HG02623 (cell line): ENCODE results near the gene NBPF12.
"Not testable (repeated sequence)": the region's sequence is repeated elsewhere in the genome, so short reads cannot be mapped to it uniquely, and the experiment has no call there.

ENCODE experiments used
- ATAC-seq: cut with Tn5 transposase; IDR thresholded peaks from one replicate; pipeline ENCODE4 v1.9.1; 2021; ENCODE audit warnings: moderate library complexity; ENCODE audit not compliant: unreplicated experiment

NBPF12 gene, protein sequence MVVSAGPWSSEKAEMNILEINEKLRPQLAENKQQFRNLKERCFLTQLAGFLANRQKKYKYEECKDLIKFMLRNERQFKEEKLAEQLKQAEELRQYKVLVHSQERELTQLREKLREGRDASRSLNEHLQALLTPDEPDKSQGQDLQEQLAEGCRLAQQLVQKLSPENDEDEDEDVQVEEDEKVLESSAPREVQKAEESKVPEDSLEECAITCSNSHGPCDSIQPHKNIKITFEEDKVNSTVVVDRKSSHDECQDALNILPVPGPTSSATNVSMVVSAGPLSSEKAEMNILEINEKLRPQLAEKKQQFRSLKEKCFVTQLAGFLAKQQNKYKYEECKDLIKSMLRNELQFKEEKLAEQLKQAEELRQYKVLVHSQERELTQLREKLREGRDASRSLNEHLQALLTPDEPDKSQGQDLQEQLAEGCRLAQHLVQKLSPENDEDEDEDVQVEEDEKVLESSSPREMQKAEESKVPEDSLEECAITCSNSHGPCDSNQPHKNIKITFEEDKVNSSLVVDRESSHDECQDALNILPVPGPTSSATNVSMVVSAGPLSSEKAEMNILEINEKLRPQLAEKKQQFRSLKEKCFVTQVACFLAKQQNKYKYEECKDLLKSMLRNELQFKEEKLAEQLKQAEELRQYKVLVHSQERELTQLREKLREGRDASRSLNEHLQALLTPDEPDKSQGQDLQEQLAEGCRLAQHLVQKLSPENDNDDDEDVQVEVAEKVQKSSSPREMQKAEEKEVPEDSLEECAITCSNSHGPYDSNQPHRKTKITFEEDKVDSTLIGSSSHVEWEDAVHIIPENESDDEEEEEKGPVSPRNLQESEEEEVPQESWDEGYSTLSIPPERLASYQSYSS (N-terminal part only)

DNA sequence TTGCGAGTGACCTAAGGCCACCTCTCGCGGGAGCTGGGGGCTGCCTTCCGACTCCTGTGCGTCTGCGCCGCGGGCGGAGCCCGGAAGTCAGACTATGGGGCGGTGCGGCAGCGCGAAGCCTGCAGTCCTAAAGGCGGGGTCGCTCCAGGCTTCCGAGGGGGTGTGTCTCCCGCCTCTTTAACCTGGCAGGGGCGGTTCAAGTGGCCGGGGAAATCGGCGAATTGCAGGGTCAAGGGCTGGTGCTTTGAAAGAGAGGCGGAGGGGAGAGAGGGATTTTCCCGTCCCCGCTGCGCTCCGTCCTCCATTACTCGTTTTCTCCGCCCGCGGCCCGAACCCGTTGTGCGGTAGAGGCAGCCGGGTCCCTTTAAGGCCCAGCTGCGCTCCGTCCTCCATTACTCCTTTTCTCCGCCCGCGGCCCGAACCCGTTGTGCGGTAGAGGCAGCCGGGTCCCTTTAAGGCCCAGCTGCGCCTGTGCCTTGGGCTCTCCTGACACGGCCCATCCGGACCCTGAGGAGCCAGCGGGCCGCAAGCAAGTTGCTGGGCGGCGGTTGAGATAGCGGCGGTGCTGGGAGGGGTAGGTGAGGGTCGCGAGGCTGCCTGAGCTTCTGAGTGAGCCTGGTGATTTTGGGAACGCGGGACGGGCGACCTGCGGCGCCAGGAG lies at the start of gene NBPF12:
NBPF12 (plus strand) TSS at position 83 of the 661 bp plus-strand sequence. CDS start 21,820 bp downstream, outside the sequence.
- ATAC-seq = peak; percentile 71

DNA sequence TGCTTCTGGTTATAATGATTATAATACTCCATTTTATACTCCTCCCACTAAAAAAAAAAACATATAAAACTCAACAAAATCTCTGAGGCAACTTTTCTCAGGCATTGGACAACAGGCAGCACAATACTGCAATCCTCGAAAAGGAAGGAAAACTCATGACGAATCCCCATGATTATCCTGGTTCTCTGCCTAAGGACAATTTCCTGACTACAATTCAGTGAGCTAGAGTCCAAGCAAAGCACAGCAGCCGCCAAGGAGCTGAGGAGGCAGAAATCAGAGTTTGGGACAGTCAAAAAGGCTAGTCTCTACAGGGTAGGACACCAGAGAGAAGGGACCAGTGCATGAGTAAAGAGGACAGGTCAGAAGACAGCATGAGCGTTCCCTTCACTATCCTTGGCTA lies 46.8 kb upstream of the NBPF12 start:
- ATAC-seq = not testable (repeated sequence)

DNA sequence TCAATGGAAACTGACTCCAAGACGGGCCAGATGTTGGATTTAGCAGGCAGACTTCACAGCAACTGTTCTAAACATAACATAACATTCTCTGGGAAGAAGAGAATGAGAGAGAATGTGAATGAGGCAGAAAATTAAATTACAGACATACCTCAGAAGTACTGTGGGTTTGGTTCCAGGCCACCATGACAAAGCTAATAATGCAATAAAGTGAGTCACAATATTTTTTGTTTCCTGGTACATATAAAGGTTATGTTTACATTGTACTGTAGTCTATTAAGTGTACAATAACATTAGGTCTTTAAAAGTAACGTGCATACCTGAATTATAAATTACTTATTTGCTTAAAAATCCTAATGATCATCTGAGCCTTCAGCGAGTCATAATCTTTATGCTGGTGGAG lies 45.8 kb upstream of the NBPF12 start:
- ATAC-seq = not testable (repeated sequence)

DNA sequence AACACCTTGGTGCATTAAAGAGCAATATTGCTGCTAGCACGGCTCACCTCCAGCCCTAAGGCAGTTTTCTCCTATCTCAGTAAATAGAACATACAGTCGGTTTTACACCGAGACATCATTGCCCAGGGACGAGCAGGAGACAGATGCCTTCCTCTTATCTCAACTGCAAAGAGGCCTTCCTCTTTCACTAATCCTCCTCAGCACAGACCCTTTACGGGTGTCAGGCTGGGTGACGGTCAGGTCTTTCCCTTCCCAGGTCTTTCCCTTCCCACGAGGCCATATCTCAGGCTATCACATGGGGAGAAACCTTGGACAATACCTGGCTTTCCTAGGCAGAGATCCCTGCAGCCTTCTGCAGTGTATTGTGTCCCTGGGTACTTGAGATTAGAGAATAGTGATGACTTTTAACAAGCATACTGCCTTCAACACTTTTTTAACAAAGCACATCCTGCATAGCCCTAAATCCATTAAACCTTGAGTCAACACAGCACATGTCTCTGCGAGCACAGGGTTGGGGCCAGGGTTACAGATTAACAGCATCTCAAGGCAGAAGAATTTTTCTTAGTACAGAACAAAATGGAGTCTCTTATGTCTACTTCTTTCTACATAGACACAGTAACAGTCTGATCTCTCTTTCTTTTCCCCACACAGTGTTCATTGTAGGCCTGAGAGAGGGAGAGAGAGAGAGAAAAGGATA lies 30.4 kb upstream of the NBPF12 start:
- not testable (repeated sequence) for ATAC-seq

DNA sequence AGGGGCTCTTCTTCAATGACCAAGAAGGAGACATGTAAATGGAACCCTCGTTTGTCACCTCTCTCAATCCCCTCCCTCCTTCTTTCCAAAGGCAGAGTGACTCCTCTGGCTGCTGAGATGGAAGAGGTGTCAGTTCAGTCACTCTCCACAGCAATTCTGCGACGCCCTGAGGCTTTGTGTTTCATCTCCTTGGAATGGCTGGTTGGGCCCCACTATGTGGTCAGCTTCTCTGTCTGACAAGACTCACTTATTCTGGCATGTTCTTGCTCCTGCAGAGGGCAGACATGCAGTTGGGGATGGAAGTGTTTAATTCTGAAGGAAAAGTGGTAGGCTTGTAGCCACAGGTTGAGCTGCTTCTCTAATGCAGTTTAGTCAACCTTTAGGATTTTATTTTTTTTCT lies 25.1 kb upstream of the NBPF12 start:
- ATAC-seq = not testable (repeated sequence)

DNA sequence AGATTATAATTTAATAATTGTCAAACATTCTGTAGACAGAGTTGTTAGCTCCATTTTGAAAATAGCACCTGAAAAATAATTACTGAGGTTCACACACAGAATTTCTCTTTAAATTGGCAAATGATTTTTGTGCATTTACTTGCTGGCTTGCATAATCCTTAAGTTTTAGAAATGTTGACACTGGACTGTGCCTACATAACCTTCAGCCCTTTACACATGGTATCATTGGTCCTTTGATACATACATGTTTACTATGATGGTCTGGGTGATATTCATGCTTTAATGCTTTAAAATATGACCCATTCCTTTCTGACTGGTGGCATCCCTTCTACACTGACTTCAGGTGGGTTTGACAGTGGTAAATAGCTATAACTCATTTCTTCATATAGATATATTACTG lies 17.3 kb upstream of the NBPF12 start:
- not testable (repeated sequence) for ATAC-seq

DNA sequence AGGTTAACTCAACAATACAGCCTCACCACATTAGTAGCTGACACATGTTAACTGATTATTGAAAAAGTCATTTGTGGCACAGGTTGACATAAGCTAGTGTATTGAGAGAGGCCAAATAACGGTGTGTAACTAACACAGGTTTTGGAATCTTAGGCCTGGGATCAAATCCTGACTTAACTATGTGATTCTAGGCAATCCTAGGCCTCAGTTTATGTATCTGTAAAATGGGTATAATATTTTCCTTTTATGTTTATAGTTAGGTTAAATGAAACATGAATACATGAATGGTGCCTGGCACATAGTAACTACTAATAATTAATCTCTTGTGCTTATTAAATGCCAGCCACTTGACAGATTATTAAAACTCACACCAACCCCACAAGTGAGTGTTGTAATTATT lies 15.5 kb upstream of the NBPF12 start:
- not testable (repeated sequence) for ATAC-seq

DNA sequence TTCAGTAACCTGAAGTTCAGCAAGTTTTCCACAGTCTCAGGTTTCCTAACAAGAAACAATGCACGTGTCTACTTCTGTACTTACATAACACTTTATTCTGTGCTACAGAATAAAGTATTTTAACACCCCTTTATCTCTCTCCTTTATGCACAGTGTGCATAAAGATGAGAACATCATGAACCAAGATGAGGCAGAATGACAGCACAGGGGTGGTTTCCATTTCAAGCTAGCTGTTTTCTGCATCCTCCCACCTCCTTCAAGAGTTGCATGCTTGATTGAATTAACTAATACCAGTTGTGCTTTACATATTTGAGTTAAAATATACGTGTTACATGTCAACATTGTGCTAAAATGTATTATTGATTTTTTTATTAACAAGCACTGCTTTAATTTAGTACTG lies 14.0 kb upstream of the NBPF12 start:
- ATAC-seq = not testable (repeated sequence)

DNA sequence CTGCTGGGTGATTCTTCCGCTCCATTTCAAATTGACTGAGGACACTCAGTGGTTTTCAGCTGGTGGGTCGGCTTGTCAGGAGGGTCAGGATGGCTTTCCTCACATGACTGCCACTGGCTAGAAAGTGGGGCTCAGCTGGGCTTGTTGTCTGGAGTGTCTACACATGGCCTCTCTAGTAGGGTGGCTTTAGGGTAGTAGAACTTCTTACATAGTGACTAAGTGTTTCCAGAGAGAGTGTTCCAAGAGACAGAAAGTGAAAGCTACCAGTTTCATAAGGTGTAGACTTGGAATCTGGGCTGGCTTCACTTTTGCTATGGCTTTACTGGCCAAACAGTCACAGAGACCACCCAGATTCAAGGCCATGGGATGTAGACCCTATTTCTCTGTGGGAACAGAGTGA lies 11.7 kb upstream of the NBPF12 start:
- not testable (repeated sequence) for ATAC-seq

DNA sequence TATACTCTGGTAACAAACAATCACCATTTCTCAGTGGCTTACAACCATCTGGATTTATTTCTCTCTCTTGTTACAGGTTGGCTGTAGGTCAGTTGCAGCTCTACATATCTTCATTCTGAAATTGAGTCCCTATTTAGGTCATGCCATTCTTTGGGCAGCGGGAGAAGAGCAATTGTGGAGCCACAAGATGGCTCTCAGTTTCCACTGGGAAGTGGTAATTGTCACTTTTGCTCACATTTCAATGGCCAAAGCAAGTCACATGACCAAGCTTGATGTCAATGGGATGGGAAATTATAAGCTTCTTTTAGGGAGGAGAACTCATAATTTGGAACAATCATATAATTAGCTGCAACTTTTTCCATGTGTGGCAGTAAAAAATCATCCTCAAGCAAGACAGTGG lies 7.9 kb upstream of the NBPF12 start:
- ATAC-seq = not testable (repeated sequence)

DNA sequence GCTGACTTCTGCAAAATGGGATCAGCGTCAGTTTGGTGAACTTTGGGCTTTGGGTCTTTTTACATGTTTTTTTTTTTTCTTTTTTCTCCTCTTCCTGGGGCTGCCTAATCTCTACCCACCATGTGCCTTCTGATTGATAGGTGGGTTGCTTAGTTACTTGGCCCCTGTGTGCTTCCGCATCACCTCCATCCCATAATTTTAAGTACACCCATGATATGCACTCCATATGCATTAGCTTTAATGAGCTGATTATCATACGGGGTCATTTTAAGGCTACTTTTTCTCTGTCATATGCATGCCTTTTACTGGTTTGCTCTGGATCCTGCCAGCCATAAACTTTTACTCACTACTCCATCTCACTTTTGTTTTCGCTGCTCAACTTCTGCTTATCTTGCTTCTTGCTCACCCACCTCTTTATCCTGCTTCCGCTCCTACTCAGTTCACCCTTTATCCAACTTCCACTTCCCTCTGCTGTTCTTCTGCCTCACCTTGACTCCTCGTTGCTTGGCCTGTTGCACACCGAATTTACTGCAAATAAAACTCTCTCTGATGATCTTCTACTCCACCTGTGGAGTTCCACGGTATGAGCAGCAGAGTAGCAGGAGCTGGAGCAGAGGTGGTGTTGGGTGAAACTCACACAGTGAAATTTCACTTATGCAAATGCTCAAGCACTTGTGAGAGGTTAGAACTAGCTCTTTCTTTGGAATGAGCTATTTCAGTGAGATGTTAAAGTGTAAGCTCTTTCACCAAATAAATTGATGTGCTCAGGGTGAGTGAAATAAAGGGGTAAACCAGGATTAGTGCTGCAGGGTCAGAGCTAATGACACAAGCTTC lies 3.5 kb upstream of the NBPF12 start:
- ATAC-seq = not testable (repeated sequence)

DNA sequence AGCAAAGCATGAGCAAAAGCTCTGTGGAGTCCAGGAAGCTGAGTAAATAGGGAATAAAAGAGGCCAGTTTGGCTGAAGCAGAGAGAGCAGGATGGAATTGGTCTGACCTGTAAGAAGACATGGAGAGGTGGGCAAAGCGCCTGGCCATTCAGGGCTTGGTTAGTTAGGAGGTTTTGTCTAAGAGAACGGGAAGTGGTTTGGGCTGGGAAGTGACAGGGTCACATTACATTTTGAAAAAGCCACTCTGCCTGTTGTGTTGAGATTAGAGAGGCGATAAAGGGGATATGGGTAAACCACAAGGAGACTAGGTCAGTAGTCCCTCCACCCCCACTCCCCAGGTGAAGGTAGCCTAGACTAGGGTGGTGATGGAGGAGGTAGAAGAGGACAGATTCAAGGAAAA lies 662 bp upstream of the NBPF12 start:
- not testable (repeated sequence) for ATAC-seq

DNA sequence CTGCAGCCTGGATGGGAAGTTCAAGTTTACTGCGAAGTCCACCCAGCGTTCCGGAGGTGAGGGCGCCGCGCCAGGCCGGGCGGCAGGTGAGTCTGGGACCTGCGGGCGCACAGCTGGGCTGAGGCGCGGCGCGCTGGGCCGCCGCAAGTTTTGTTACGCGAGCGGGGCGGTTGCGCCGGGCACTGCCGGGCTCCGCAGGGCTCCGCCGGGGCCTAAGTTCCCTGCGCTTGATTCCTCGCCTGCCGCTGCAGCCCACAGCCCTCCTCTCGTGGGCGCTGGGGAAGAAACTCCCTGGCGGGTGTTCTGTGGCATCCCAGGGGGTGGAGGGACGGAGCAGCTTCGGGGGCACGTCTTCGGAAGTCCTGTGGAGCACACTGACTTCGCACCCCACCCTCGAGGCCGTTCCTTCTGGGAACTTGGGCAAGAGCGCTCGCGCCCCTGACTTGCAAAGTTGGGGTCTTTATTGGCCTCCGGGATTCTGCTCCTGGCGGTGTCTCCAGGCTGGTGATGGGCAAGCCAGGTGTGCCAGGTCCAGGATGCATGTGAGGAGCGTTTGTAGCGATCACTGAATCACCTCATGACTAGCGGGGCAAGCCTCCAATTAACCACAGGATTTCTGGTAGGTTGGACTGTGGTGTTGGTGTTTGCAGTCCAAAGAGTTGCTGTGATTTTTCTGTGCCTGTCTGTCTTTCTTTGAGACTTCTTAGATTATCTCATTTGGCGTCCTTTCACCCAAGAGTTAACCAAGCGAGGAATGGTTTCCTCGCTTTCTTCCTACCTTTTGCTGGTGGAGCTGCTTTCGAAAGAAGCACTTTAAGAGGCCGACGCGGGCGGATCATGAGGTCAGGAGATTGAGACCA lies 1.0 kb downstream of the NBPF12 start:
- peak; percentile 22 for ATAC-seq

DNA sequence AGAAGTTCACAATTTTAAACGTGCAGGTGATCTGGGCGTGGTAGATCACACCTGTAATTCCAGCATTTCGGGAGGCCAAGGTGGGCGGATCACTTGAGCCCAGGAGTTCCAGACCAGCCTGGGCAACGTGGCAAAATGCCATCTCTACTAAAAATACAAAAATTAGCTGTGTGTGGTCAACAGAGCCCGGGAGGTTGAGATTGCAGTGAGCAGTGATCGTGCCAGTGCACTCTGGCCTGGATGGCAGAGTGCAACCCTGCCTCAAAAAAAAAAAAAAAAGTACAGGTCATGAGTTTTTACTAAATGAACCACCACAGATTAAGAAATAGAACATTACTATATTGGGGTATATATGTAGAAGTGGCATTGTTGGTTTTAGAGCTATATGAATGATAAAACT lies 2.2 kb downstream of the NBPF12 start:
- ATAC-seq = not testable (repeated sequence)

DNA sequence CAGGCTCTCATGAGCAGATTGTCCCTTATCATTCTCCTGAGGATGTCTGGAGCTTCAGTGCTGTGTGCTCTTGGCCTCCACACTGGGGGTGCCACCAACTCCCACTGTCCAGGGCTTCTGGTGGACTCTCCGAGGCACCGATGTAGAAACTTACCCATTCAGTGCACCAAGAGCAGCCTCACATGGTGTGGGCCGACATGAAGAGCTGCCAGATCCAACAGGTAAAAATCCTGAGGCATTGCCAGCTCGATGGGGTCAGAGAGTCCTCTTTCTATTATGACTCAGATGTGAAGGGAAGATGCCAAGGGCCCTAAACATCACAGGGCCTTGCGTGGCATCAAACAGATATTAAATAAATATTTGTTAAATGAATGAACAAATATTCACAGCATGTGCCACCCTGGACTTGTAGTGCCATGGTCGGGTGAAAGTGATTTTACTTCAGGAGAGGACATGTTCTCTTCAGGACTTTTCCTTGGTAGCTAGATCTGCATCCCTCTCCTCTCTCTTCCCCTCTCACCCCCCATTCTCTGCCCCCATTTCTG lies 5.3 kb downstream of the NBPF12 start:
- not testable (repeated sequence) for ATAC-seq

DNA sequence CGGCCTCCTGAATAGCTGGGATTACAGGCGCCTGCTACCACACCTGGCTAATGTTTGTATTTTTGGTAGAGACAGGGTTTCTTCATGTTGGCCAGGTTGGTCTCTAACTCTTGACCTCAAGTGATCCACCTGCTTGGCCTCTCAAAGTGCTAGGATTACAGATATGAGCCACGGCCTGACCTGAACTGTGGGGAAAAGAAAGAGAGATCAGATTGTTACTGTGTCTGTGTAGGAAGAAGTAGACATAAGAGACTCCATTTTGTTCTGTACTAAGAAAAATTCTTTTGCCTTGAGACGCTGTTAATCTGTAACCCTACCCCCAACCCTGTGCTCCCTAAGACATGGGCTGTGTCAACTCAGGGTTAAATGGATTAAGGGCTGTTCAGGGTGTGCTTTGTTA lies 10.0 kb downstream of the NBPF12 start:
- ATAC-seq = not testable (repeated sequence)

DNA sequence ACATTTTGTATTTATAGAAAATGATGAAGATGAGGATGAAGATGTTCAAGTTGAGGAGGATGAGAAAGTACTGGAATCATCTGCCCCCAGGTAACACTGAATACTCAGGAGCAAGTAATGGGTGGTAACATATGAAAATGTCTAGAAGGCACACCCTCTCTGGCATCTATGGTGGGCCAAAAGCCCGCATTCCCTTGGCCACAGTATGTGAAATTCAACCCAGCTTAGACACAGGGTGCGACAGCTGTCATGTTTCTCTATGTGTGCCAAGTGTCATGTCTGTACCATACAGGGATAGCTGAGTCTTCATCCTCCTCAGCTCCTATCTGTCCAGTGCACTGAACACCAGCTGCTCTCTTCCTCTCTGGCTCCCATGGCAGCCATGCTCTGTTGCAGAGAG lies 26.2 kb downstream of the NBPF12 start:
- not testable (repeated sequence) for ATAC-seq

DNA sequence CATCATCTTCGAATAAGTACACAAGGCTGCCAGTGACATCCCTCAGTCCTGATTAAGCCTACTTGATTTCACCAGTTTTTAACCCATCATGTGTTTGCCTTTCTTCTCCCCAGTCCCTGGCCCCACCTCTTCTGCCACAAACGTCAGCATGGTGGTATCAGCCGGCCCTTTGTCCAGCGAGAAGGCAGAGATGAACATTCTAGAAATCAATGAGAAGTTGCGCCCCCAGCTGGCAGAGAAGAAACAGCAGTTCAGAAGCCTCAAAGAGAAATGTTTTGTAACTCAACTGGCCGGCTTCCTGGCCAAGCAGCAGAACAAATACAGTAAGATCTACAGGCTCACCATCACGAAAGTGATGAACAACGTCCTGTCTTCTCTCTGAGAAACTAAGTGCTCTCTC lies 28.2 kb downstream of the NBPF12 start:
- not testable (repeated sequence) for ATAC-seq
